Stimulated activated CD8-positive, alpha-beta memory T cell treated with anti-CD3 and anti-CD28 coated beads, Interleukin-15, amount 100 ng/mL, for 4 hours (primary cell): ENCODE measurements around the gene TXLNG.
A peak's percentile ranks its signal among the peaks of the same experiment; 100 is the strongest.
"Not testable (repeated sequence)": the region's sequence is repeated elsewhere in the genome, so short reads cannot be mapped to it uniquely, and the experiment has no call there.

ENCODE experiments used
- DNase-seq, 2 donors: peaks; one replicate each; pipeline ENCODE4 v3.0.0-alpha.2; 2020; ENCODE audit warnings: low read depth in 2 of 2

TXLNG gene

GRCh38 chrX:16786139-16786790, at the start of gene TXLNG:
TXLNG (plus strand) TSS chrX:16786466; CDS start chrX:16786488, 22 bp downstream.
- peak; percentile 91 to 96 for DNase-seq

- no peak for DNase-seq
These were observed 49.2 kb upstream of the TXLNG start for GRCh38 chrX:16737024-16737423.

DNA sequence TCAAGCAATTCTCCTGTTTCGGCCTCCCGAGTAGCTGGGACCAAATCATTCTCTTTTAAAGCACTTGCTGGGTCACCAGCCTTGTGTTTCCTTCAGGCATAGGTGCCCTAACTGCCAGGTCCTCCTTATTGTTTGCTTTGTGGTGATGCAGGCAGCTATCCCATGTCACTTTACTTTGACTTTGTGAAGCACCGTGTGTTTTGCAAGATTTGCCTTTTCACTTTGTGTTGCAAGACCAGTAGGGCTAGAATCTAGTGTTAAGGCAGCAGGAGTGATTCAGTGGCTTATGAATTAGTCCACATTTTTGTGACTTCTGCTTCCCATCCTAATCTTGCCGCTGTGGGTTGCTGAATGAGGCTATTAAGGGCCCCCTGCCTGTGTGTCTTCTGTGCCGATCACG, 46.7 kb upstream of the TXLNG start:
- no peak for DNase-seq

- no peak for DNase-seq
These were observed 42.5 kb upstream of the TXLNG start for GRCh38 chrX:16743604-16744325.

- DNase-seq: no peak
These were observed 41.2 kb upstream of the TXLNG start for GRCh38 chrX:16745102-16745501.

DNA sequence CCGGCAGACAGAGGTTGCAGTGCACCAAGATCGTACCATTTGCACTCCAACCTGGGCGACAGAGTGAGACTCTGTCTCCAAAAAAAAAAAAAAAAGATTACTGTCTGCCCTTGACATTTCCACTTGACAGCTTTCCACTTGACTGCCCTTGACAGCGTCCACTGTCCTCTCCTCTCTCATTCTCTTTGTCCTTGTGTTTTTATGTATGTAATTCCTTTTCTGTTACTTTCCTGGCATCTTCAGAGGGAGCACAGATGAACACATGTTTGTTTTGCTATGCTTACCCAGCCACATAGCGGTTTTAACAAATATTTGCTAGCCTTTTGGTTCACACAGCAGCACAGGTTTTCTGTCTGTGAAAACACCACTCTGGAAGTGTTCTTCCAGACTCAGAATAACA, 40.6 kb upstream of the TXLNG start:
- no peak for DNase-seq

GRCh38 chrX:16748425-16748824, 37.8 kb upstream of the TXLNG start:
- no peak for DNase-seq

DNA sequence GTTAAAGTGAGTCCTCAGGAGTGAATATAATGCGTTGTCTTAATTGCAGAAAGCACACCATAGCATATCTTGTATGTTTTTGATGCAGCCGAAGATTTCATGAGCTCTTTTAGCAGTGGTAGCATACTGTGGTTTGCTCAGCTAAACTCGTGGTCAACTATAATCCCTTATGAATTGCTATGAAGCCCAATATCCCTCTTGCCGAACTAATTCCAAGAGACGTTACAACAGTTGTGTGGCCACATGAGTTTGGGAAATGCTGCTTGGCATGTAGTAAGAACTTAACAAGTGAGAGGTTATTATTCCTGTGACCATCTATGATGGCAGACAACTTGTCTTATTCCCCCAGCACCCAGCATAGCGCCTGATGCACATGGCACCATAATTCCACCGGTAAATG, 36.1 kb upstream of the TXLNG start:
- DNase-seq: no peak

GRCh38 chrX:16754019-16754418, 32.2 kb upstream of the TXLNG start:
- DNase-seq: no peak

DNA sequence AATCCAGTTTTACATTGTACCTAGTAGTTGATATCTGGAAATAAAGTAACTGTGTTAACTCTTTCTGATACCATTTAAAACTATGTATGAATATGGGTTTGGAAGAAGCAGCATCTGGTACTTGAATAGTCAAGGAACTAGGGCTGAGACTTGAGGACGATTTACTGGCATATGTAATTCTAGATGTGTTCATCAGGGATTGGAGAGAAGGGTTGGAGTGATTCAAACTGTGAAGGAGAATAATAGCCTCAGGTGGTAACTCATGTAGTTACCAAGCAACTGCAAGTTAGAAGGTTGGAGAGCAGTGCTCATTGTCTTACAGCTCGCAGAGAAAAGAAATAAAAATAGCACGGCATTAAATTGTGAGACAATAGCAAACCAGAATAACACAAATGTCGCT, 29.5 kb upstream of the TXLNG start:
- no peak for DNase-seq

GRCh38 chrX:16761500-16761899, 24.8 kb upstream of the TXLNG start:
- not testable (repeated sequence) for DNase-seq

- no peak for DNase-seq
These were observed 23.7 kb upstream of the TXLNG start for GRCh38 chrX:16762579-16762978.

DNA sequence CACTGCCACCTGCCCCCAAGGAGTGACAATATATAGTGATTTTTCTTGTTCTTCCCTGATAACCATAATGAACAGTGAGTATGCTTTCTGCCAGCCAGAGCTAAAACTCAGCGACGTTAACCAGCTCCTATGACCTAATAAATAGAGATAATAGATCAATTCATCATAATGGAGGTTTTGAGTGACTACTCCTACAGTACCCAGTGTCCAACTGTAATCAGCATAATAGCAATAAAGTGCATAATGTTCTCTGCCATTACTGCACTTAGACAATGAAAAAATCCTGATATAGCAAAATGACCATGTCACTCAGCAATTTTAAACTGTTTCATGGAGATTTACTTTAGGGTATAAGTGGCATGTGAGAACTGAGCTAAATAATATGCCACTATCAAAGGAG, 20.7 kb upstream of the TXLNG start:
- no peak for DNase-seq

DNA sequence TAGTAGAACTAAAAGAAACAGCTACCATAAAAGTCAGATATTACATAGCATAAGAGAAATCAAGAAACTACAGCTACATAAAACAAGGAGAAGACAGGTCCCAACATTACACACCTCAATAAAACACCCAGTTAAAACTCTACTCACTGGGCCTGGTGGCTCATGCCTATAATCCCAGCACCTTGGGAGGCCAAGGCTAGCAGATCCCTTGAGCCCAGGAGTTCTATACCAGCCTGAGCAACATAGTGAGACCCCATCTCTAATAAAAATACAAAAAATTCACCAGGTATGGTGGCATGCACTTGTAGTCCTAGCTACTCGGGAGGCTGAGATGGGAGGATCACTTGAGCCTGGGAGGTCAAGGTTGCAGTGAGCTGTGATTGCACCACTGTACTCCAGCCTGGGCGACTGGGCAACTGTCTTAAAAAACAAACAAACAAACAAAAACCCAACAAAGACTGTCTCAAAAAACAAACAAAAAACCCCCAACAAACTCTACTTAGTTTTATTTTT, 15.2 kb upstream of the TXLNG start:
- no peak for DNase-seq

GRCh38 chrX:16771483-16772398, 14.5 kb upstream of the TXLNG start:
- no peak for DNase-seq

DNA sequence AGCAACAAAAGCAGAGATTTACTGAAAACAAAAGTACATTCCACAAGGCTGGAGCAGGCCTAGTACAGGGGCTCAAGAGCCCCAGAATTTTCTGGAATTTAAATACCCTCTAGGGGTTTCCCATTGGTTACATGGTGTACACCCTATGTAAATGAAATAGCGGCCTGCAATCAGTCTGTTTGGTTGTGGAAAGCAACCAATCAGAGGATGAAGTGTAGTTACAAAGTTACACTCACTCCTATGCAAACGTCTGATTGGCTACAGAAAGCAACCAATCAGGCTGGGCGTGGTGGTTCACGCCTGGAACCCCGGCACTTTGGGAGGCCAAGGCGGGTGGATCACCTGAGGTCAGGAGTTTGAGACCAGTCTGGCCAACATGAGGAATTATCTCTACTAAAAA, 13.8 kb upstream of the TXLNG start:
- DNase-seq: no peak

GRCh38 chrX:16774746-16775145, 11.5 kb upstream of the TXLNG start:
- DNase-seq: no peak

DNA sequence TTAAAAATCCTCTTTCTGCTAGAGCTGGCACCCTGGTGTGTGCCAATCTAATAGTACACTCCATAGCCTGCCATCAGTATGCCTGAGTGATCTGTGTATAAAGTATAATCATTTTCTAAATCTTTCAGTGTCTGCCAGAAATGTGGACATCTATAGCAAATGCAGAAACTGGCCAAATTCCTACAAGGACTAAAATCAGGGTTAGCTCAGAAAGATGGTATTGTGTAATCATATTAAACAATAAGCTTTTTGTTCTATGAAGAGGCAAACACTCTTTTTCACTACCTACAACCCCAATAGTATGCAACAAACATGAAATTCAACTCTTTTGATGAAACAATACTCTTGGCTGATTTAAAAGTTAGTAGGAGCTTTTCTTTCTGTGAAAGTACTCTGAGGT, 7.7 kb upstream of the TXLNG start:
- DNase-seq: no peak

GRCh38 chrX:16778993-16779392, 7.3 kb upstream of the TXLNG start:
- DNase-seq: no peak

DNA sequence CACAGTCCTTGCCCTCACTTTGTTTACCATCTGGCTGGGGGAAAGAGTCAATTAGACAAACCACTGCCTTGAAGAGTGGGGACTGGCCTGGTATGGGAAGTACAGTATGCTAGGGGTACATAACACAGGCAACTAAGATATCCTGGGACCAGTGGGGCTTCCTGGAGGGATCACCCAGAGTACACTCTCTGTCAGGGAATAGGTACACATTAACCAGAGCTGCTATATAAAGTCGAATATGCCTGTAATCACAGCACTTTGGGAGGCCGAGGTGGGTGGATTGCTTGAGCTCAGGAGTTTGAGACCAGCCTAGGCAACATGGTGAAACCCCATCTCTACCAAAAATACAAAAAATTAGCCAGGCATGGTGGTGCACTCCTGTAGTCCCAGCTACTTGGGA, 6.5 kb upstream of the TXLNG start:
- DNase-seq: not testable (repeated sequence)

DNA sequence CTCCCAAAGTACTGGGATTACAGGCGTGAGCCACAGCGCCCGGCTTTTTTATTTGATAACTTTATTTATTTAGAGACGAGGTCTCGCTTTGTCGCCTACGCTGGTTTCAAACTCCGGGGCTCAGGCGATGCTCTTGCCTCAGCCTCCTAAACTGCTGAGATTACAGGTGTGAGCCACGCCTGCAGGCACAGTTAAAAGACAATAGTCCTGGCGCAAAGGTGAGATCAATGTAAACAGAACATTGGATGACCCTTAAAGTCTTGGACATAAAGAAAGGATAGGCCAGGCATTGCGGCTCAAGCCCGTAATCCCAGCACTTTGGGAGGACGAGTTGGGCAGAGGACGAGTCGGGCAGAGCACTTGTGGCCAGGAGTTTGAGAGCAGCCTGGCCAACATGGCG, 2.8 kb upstream of the TXLNG start:
- no peak for DNase-seq

GRCh38 chrX:16784440-16784839, 1.8 kb upstream of the TXLNG start:
- not testable (repeated sequence) for DNase-seq
